ENCODE results near the gene ACOX2. TPM values are rescaled to one million over a fixed set of nuclear protein-coding genes. Genes with fewer than 3 reads are reported as not detected.

Gene ACOX2
- total RNA-seq, 1 experiment from 2014 or later = 12.8 TPM

DNA sequence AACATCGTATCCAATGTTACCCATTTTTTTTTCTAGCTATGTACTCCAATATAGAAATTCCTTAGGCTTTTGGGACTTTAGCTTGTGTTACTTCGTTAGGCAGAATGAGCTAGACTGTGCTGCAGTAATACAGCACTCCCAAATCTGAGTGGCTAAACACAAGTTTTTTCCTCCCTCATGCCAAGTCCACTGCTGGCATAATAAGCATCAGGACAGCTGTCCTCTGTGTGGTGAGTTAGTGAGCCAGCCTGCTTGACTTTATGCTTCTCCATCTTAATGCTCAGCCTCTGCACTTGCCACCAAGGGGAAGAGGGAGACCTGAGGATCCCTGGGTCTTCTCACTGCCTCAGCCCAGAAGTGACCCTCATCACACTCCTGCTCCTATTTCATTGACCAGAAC is 18.2 kb upstream of the ACOX2 start (continued):
- TF ChIP-seq, protein P1, sequence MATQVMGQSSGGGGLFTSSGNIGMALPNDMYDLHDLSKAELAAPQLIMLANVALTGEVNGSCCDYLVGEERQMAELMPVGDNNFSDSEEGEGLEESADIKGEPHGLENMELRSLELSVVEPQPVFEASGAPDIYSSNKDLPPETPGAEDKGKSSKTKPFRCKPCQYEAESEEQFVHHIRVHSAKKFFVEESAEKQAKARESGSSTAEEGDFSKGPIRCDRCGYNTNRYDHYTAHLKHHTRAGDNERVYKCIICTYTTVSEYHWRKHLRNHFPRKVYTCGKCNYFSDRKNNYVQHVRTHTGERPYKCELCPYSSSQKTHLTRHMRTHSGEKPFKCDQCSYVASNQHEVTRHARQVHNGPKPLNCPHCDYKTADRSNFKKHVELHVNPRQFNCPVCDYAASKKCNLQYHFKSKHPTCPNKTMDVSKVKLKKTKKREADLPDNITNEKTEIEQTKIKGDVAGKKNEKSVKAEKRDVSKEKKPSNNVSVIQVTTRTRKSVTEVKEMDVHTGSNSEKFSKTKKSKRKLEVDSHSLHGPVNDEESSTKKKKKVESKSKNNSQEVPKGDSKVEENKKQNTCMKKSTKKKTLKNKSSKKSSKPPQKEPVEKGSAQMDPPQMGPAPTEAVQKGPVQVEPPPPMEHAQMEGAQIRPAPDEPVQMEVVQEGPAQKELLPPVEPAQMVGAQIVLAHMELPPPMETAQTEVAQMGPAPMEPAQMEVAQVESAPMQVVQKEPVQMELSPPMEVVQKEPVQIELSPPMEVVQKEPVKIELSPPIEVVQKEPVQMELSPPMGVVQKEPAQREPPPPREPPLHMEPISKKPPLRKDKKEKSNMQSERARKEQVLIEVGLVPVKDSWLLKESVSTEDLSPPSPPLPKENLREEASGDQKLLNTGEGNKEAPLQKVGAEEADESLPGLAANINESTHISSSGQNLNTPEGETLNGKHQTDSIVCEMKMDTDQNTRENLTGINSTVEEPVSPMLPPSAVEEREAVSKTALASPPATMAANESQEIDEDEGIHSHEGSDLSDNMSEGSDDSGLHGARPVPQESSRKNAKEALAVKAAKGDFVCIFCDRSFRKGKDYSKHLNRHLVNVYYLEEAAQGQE (IDR thresholded peaks at IDR 0.05; ENCODE audit: low read depth) = no peak

DNA sequence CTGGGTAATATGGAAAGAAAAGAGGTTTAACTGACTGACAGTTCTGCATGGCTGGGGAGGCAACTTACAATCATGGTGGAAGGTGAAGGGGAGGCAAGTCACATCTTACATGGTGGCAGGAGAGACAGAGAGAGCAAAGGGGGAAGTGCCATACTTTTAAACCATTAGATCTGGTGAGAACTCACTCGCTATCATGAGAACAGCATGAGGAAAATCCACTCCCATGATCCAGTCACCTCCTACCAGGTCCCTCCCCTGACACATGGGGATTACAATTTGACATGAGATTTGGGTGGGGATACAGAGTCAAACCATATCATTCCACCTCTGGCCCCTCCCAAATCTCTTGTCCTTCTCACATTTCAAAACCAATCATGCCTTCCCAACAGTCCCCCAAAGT is 16.0 kb upstream of the ACOX2 start:
- Histone ChIP-seq H3K4me2 (ENCODE audit: low read length) (no peak overlapping the region), H4K20me1 (ENCODE audit: insufficient read depth) (no peaks in the 10 kb centered on the region), H3K27ac (ENCODE audit: low read depth, low read length) (no peak overlapping the region), H2AFZ (ENCODE audit: low read depth, low read length, poor library complexity, severe bottlenecking) (no peak overlapping the region), H3K27me3 (ENCODE audit: insufficient read depth, low read length) (no peaks in the 10 kb centered on the region), H3K4me1 (ENCODE audit: control insufficient read depth in 1 of 2, insufficient read depth in 2 of 2, low read length in 2 of 2) (no peaks in the 10 kb centered on the region), H3K9ac (ENCODE audit: low read length) (no peak overlapping the region), H3K4me3 (replicated peaks in 1 of 2; ENCODE audit: low read depth in 1 of 2, low read length in 2 of 2) (no peak overlapping the region), H3K79me2 (ENCODE audit: insufficient read depth, low read length) (no peaks in the 10 kb centered on the region), H3K9me2 (ENCODE audit: insufficient read depth) (no peaks in the 10 kb centered on the region), H3K9me3 (ENCODE audit: control insufficient read depth in 1 of 2, insufficient read depth in 1 of 2, low read depth in 1 of 2, low read length in 2 of 2) (0 out of 4 replicates have a peak, but pooled peaks cover 0 to 2% of the 10 kb centered on the region in 2 experiments), H3K36me3 (ENCODE audit: control insufficient read depth in 1 of 2, insufficient read depth in 2 of 2, low read length in 2 of 2) (no peaks in the 10 kb centered on the region)
- no peak for ATAC-seq
- CTCF ChIA-PET = no interaction called here
- DNase-seq (ENCODE audit: low read depth, low spot score) = no peak
- no TSS peak for BruUV-seq (replicated peaks)
- TF ChIP-seq YY1 (IDR thresholded peaks at IDR 0.05; ENCODE audit: extremely low read depth, insufficient replicate concordance, low read depth, low read length) (no peak), TCF7L2 (IDR thresholded peaks at IDR 0.05; ENCODE audit: borderline replicate concordance, extremely low read depth, insufficient read depth, insufficient read length) (no peak), FOSL1 (IDR thresholded peaks at IDR 0.05; ENCODE audit: low read depth) (no peak)
- intact Hi-C loops (cut with micrococcal nuclease) = no loop called here
- RAD21 ChIA-PET (ENCODE audit: low non-redundant PET in 1 of 2, low total read pairs in 2 of 2, uncharacterized antibody in 2 of 2, unreplicated experiment in 2 of 2) = no interaction called here
- POLR2A ChIA-PET = no interaction called here
